Measurements from ENCODE around the gene SRRM4.

SRRM4 gene

DNA sequence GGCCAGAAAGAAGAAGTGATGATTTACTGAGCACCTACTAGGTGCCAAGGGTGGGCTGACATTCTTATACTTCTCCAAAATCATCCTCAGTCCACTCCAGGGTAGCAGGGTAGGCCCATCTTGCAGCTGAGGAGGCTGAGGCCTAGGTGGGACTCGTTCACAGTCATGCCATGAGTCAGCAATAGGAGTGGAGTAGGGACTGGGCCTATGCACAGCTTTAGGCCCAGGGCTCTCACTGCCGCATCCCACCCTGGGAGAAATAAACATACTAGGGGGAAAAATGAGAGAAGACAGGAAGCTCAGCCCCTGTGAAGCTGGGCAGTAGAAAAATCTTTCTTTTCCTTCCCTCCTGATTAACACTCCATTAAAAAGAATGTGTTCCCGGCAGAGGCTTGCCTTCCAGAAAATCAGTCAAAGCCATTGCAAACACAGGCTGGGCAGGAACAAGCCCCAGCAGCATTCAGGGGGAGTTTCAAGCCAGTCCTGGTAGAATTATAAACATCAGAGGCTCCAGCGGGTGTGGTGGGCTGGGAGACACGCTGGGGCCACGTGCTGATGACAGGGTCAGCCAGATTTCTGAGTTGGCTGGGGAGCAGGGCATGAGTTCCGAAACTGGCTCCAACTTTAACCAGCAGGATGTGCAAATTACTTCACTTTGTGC lies 199.2 kb downstream of the SRRM4 start:
- Histone ChIP-seq H3K79me2 (ENCODE audit: control insufficient read depth, insufficient read depth, low read length, unreplicated experiment) (peaks cover 42% of the 10 kb centered on the region), H3K27ac (ENCODE audit: low read depth, low read length) (peak overlapping the region; percentile 82), H2AFZ (ENCODE audit: low read length, unreplicated experiment) (peak overlapping the region; percentile 23), H3K36me3 (ENCODE audit: insufficient read depth, low read length) (no peaks in the 10 kb centered on the region), H3K27me3 (ENCODE audit: insufficient read depth, low read length) (no peaks in the 10 kb centered on the region), H3K4me1 (ENCODE audit: control insufficient read depth, insufficient read depth, low read length, unreplicated experiment) (peaks cover 34% of the 10 kb centered on the region), H3K4me3 (ENCODE audit: low read depth, low read length) (peak overlapping the region; percentile 91)

DNA sequence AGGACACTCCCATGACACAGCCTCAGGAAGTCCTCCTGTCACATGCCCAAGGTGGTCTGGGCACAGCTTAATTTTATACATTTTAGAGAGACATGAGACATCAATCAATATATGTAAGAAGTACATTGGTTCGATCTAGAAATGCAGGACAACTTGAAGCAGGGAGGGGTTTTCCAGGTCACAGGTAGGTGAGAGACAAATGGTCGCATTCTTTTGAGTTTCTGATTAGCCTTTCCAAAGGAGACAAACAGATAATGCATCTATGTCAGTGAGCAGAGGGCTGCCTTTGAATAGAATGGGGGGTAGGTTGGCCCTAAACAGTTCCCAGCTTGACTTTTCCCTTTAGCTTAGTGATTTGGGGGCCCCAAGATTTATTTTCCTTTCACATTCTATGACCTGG lies 199.9 kb downstream of the SRRM4 start:
- H3K27ac ChIP-seq (ENCODE audit: low read depth, low read length), result peak overlapping the region; percentile 82
- no peak overlapping the region for H2AFZ ChIP-seq (ENCODE audit: low read length, unreplicated experiment)
- no peaks in the 10 kb centered on the region for H3K36me3 ChIP-seq (ENCODE audit: insufficient read depth, low read length)
- peaks cover 31% of the 10 kb centered on the region for H3K4me1 ChIP-seq (ENCODE audit: control insufficient read depth, insufficient read depth, low read length, unreplicated experiment)
- no peaks in the 10 kb centered on the region for H3K27me3 ChIP-seq (ENCODE audit: insufficient read depth, low read length)
- H3K79me2 ChIP-seq (ENCODE audit: control insufficient read depth, insufficient read depth, low read length, unreplicated experiment), result peaks cover 42% of the 10 kb centered on the region
- peak overlapping the region; percentile 91 for H3K4me3 ChIP-seq (ENCODE audit: low read depth, low read length)

DNA sequence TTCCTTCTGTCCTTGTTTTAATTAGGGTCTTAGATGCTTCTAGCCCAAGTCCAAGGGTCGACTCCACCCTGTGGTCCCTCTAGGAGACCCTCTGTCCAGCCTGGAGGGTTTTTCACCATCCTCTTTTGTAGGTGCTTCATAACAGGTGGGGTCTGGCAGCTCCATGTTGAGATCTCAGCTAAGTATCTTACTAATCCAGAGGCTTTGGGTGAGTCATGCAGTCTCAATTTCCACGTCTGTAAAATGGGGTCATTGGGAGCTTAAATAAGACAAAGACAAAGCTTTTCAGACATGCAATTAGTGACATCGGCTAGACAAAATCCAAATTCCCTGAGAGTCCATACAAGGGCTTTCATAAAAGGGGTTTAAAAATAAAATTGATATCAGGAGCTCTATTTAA lies 200.6 kb downstream of the SRRM4 start:
- peak overlapping the region; percentile 91; the same call in 1 of the 2 replicates for H3K4me3 ChIP-seq (ENCODE audit: low read depth, low read length)

DNA sequence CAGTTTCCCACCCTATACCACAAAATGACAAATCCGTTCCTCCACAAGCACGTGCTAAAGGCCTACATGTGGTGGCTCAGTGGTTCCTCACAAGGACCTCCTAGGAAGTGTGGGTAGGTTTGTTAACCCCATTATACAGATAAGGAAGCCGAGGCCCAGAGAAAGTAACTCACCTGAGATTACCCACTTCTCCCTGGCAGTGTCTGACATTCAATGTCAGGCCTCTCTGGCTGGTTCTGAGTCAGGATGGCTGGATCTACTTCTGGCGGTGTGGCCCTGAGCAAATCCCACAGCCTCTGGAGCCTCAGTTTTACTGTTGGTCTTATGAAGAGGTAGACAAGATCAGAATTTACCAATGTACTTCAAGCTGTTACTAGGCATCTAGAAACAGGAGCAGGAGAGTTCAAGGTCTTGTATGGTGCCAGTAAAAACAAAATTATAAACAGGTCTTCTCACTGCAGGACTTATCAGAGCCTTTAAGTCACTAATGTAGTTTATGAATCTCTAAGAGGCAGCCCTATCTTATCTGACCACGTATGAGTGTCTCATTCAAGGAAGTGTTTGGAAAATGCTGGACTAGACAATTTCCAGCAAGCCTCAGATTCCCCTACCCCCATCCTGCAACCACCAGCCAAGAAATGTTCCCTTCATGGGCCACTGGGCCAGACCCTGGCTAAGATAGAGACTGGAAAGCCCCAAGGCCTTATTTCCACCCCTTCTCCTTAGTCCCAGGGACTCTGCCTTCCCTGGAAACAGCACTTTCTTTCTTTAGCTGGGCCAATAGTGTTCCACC lies 201.6 kb downstream of the SRRM4 start:
- H3K79me2 ChIP-seq (ENCODE audit: control insufficient read depth, insufficient read depth, low read length, unreplicated experiment), result peaks cover 42% of the 10 kb centered on the region
- peaks cover 22% of the 10 kb centered on the region for H3K4me1 ChIP-seq (ENCODE audit: control insufficient read depth, insufficient read depth, low read length, unreplicated experiment)
- H3K36me3 ChIP-seq (ENCODE audit: insufficient read depth, low read length), result no peaks in the 10 kb centered on the region
- H3K4me3 ChIP-seq (ENCODE audit: low read depth, low read length), result no peak overlapping the region
- H3K27me3 ChIP-seq (ENCODE audit: insufficient read depth, low read length), result no peaks in the 10 kb centered on the region
- H2AFZ ChIP-seq (ENCODE audit: low read length, unreplicated experiment), result no peak overlapping the region
- no peak overlapping the region for H3K27ac ChIP-seq (ENCODE audit: low read depth, low read length)

More for the DNA sequence above, 200.6 kb downstream of the SRRM4 start:
- Histone ChIP-seq H3K36me3 (ENCODE audit: insufficient read depth, low read length) (no peaks in the 10 kb centered on the region), H3K79me2 (ENCODE audit: control insufficient read depth, insufficient read depth, low read length, unreplicated experiment) (peaks cover 42% of the 10 kb centered on the region), H3K4me1 (ENCODE audit: control insufficient read depth, insufficient read depth, low read length, unreplicated experiment) (peaks cover 25% of the 10 kb centered on the region), H2AFZ (ENCODE audit: low read length, unreplicated experiment) (no peak overlapping the region), H3K27ac (ENCODE audit: low read depth, low read length) (no peak overlapping the region), H3K27me3 (ENCODE audit: insufficient read depth, low read length) (no peaks in the 10 kb centered on the region)

DNA sequence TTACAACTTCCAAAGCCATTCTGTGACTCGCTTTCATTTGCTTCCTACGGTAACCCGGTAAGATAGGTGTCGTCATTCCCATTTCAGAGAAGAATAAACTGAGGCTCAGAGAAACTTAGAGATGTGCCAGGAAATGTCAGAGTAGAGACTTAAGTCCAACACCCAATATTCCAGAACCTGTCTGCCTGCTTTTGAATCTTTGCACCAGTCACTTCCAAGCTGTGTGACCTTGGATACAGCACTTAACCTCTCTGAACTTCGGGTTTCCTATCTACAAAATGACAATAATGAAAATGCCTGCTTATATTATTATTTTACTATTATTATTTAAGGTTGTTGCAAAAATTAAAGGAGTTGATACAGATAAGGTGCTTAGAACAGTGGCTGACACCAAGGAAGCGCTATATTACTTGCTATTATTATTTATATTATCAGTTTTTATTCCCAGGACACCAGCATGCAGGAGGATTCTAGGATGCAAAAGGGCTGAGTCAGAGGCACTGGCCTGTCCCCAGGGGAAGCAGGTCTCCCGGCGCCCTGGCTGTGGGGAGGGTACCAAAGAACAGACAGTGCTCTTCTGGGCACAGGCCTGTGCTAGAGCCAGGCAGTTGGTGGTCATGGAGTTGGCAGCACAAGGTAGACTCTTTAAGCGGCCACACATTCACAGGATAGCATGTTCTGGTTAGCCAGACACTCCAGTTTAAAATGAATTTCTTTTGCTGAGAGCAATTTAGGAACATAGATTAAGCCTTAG lies 202.8 kb downstream of the SRRM4 start:
- no peak overlapping the region for H3K27ac ChIP-seq (ENCODE audit: low read depth, low read length)

DNA sequence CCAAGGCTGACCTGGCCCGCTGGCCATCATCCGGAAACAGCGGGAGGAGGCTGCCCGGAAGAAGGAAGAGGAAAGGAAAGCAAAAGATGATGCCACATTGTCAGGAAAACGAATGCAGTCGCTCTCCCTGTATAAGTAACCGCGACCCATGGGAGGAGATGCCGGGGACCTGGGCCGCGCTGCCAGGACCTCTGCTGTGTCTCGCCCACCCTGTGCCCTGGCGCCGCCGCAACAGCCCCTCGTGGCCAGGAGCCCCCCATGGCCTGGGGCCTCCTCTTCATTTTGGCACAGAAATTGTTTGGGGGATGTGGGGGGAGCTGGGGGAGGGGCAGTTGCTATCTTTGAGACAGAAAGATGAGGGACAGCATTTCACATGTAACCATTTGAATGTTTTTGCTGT lies 213.9 kb downstream of the SRRM4 start:
- Histone ChIP-seq H3K27ac (ENCODE audit: low read depth, low read length) (no peak overlapping the region), H2AFZ (ENCODE audit: low read length, unreplicated experiment) (no peak overlapping the region), H3K79me2 (ENCODE audit: control insufficient read depth, insufficient read depth, low read length, unreplicated experiment) (no peaks in the 10 kb centered on the region), H3K36me3 (ENCODE audit: insufficient read depth, low read length) (peaks cover 14% of the 10 kb centered on the region), H3K4me3 (ENCODE audit: low read depth, low read length) (no peak overlapping the region), H3K4me1 (ENCODE audit: control insufficient read depth, insufficient read depth, low read length, unreplicated experiment) (no peaks in the 10 kb centered on the region), H3K27me3 (ENCODE audit: insufficient read depth, low read length) (no peaks in the 10 kb centered on the region)

More for the DNA sequence above, 202.8 kb downstream of the SRRM4 start:
- Histone ChIP-seq H3K27me3 (ENCODE audit: insufficient read depth, low read length) (no peaks in the 10 kb centered on the region), H3K4me1 (ENCODE audit: control insufficient read depth, insufficient read depth, low read length, unreplicated experiment) (peaks cover 17% of the 10 kb centered on the region), H3K79me2 (ENCODE audit: control insufficient read depth, insufficient read depth, low read length, unreplicated experiment) (peaks cover 42% of the 10 kb centered on the region), H3K36me3 (ENCODE audit: insufficient read depth, low read length) (no peaks in the 10 kb centered on the region), H3K4me3 (ENCODE audit: low read depth, low read length) (no peak overlapping the region), H2AFZ (ENCODE audit: low read length, unreplicated experiment) (no peak overlapping the region)

DNA sequence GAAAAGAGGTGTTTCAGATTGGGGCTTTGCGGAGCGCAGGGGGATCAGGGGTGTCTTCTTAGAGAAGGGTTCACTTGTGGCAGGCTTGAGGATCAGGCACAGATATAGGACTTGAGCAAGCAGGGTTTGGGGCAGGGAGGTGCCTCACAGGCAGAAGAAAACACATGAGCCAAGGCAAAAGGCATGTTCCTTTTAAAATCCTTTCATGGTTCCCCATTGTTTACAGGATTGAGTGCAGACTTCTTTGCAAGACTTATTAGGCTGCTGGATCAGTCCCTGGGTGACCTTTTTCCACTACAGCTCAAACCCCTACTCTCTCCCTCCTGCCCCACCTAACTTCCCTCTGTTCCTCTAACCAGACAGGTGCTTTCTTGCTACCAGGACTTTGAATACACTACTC lies 217.1 kb downstream of the SRRM4 start:
- no peaks in the 10 kb centered on the region for H3K4me1 ChIP-seq (ENCODE audit: control insufficient read depth, insufficient read depth, low read length, unreplicated experiment)

DNA sequence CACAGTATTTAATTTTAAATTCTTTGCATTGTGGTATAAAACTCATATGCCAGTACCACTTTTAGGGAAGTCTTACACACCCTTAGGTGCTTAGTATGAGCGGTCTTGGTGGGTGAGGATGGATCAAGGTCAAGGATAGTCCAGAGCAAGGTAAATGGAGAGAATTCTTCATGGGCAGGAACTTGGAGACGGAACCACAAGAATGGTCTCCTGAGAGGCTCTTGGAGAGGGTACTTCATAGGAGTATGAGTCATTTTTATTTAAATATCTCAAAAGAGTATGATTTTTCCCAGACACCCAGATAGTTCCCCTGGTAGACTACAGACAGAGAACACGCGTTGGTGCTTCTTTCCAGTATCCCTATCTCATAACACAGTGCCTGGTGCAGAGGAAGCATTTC lies 219.3 kb downstream of the SRRM4 start:
- H3K79me2 ChIP-seq (ENCODE audit: control insufficient read depth, insufficient read depth, low read length, unreplicated experiment), result no peaks in the 10 kb centered on the region
- no peaks in the 10 kb centered on the region; the same call in 1 of the 2 replicates for H3K36me3 ChIP-seq (ENCODE audit: insufficient read depth, low read length)
- H2AFZ ChIP-seq (ENCODE audit: low read length, unreplicated experiment), result no peak overlapping the region
- no peaks in the 10 kb centered on the region for H3K27me3 ChIP-seq (ENCODE audit: insufficient read depth, low read length)
- no peak overlapping the region for H3K4me3 ChIP-seq (ENCODE audit: low read depth, low read length)
- H3K4me1 ChIP-seq (ENCODE audit: control insufficient read depth, insufficient read depth, low read length, unreplicated experiment), result no peaks in the 10 kb centered on the region
- H3K27ac ChIP-seq (ENCODE audit: low read depth, low read length), result no peak overlapping the region

More for the DNA sequence above, 217.1 kb downstream of the SRRM4 start:
- peaks cover 7% of the 10 kb centered on the region for H3K36me3 ChIP-seq (ENCODE audit: insufficient read depth, low read length)
- H3K27me3 ChIP-seq (ENCODE audit: insufficient read depth, low read length), result no peaks in the 10 kb centered on the region
- no peak overlapping the region for H3K4me3 ChIP-seq (ENCODE audit: low read depth, low read length)
- H3K27ac ChIP-seq (ENCODE audit: low read depth, low read length), result no peak overlapping the region
- H2AFZ ChIP-seq (ENCODE audit: low read length, unreplicated experiment), result no peak overlapping the region
- H3K79me2 ChIP-seq (ENCODE audit: control insufficient read depth, insufficient read depth, low read length, unreplicated experiment), result no peaks in the 10 kb centered on the region

DNA sequence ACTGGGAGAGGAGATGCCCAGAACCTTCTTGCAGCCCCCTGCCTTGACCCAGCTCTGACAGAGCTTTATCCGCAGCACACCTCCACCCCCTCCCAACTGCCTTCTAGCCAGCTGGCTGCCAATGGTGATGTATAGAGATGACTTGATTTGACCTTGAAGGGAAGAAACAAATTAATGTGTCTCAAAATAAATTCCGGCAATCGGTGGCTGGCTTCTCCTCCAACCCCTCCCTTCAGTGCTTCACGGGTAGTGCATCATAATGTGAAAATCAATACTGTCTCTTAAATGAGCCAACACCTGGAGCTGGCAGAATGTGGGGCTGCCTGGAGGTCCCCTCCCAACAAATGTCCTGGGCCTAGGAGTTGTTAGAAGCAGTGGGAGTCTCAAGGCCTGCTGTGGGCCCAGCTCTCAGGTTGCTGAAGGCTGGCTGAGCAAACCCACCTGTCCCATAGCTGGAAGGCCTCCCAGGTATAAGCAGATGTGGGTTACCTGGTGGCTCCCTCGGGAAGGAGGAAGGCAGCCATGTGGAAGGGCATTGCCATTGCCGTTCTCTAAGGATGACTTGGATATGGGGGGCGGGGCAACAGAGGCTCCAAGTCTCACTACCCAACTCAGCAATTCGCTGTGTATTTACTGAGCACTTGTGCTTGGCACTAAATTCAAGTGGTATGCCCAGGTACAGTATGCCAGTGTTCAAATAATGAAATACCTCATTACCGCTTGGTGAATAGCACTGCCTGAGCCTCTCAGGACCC lies 220.6 kb downstream of the SRRM4 start:
- H3K36me3 ChIP-seq (ENCODE audit: insufficient read depth, low read length), result no peaks in the 10 kb centered on the region
- peaks cover 4% of the 10 kb centered on the region; the same call in 1 of the 2 replicates for H3K27me3 ChIP-seq (ENCODE audit: insufficient read depth, low read length)
- no peaks in the 10 kb centered on the region for H3K79me2 ChIP-seq (ENCODE audit: control insufficient read depth, insufficient read depth, low read length, unreplicated experiment)
- no peaks in the 10 kb centered on the region for H3K4me1 ChIP-seq (ENCODE audit: control insufficient read depth, insufficient read depth, low read length, unreplicated experiment)
- no peak overlapping the region for H3K4me3 ChIP-seq (ENCODE audit: low read depth, low read length)
- no peak overlapping the region for H2AFZ ChIP-seq (ENCODE audit: low read length, unreplicated experiment)
- no peak overlapping the region for H3K27ac ChIP-seq (ENCODE audit: low read depth, low read length)

DNA sequence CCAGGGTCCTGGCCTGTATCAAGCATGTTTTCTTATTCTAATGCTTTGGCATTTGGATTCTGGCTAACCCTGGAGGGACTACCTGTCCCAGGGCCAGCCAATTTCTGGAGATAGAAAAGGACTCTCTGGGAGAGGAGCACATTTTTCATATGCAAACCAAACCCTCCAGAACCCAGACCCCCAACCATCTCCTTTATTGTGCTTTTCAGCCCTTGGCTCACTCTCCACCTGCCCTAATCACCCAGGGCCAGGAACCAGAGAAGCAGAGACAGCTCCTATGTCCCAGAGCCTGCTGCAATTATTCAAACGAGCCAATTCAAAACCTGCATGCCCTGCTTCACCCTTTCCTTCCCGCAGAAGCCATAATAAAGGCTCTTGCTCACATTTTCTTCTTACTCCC lies 221.2 kb downstream of the SRRM4 start:
- Histone ChIP-seq H3K79me2 (ENCODE audit: control insufficient read depth, insufficient read depth, low read length, unreplicated experiment) (no peaks in the 10 kb centered on the region), H3K27ac (ENCODE audit: low read depth, low read length) (no peak overlapping the region), H3K4me1 (ENCODE audit: control insufficient read depth, insufficient read depth, low read length, unreplicated experiment) (no peaks in the 10 kb centered on the region), H2AFZ (ENCODE audit: low read length, unreplicated experiment) (no peak overlapping the region), H3K4me3 (ENCODE audit: low read depth, low read length) (no peak overlapping the region), H3K36me3 (ENCODE audit: insufficient read depth, low read length) (no peaks in the 10 kb centered on the region), H3K27me3 (ENCODE audit: insufficient read depth, low read length) (peaks cover 9% of the 10 kb centered on the region; the same call in 1 of the 2 replicates)

All from ACC112 (cell line).